Body of pancreas (tissue), 4 donors: ENCODE data around the gene USP51.

Source experiments
- POLR2A ChIP-seq, 3 donors: fragments of 450-650 bp; IDR thresholded peaks; one replicate each; pipeline ENCODE4 v1.6.1; 2016; ENCODE audit warnings: antibody characterized with exemption in 3 of 3, mild to moderate bottlenecking in 2 of 3
- TF ChIP-seq, protein P1 (sequence below), 7 experiments: fragments of 450-650 bp in 4 of 7; fragments of 200-600 bp in 3 of 7; sonication (generic) in 3 of 7; IDR thresholded peaks; one replicate each; pipeline ENCODE4 v1.5.1; 2016 to 2019; ENCODE audit warnings: antibody characterized with exemption in 7 of 7

DNA sequence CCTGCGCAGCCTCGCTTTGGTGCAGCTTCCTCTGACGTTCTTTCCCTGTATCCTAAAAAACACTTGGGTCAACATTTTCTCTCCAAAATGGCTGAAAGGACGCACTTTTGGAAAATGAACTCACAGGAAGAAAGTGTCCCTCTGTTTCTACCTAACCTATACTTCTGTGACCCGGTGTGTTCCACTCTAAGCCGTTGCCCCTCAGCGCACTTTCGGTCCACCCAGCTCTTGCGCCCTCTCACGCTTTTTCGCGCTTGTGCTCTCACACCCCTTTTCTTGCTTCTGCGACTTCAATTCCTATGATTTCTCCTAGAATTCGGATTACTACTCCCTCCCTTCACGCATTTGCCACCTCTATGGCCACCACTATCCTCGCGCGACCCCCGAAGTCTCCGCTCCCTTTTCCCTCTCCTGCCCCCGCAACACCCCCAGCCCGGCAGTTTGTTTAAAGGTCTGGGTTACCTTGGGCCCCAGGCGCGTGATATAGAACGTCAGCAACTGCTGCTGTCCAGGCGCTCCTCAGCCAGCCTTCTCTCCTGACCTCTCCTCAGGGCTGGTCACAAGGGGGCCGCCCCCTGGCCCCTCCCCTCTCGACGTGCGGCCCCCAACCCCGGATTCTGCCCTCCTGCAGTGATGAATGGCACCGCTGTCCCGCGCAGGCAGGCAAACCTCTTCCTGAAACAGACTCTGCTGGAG is at the start of gene USP51:
- TF ChIP-seq, protein P1, sequence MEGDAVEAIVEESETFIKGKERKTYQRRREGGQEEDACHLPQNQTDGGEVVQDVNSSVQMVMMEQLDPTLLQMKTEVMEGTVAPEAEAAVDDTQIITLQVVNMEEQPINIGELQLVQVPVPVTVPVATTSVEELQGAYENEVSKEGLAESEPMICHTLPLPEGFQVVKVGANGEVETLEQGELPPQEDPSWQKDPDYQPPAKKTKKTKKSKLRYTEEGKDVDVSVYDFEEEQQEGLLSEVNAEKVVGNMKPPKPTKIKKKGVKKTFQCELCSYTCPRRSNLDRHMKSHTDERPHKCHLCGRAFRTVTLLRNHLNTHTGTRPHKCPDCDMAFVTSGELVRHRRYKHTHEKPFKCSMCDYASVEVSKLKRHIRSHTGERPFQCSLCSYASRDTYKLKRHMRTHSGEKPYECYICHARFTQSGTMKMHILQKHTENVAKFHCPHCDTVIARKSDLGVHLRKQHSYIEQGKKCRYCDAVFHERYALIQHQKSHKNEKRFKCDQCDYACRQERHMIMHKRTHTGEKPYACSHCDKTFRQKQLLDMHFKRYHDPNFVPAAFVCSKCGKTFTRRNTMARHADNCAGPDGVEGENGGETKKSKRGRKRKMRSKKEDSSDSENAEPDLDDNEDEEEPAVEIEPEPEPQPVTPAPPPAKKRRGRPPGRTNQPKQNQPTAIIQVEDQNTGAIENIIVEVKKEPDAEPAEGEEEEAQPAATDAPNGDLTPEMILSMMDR (IDR thresholded peaks at IDR 0.05), result peak in 2 of 7 experiments; percentile 0 to 14
- peak; percentile 19 to 66 (median 47) for TF ChIP-seq POLR2A (IDR thresholded peaks at IDR 0.05)
